ENCODE data around the gene ANTKMT.
"Not testable (repeated sequence)": the region's sequence is repeated elsewhere in the genome, so short reads cannot be mapped to it uniquely, and the experiment has no call there.

DNA sequence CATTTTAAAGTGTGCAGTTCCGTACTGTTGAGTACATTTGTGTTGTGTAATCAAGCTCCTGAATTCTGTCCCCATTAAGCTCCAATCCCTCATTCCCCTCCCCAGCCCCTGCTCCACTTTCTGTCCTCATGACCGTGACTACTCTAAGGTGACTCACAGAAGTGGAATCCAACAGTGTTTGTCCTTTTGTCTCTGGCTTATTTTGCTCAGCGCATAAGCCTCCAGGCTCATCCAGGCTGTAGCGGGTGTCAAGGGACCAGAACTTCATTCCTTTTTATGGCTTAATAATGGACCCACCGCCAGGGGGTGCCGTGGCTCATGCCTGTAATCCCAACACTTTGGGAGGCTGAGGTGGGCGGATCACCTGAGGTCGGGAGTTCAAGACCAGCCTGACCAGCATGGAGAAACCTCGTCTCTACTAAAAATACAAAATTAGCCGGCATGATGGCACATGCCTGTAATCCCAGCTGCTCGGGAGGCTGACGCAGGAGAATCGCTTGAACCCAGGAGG, 8.2 kb upstream of the ANTKMT start:
- TF ChIP-seq CTCF (IDR thresholded peaks at IDR 0.05) (peak; percentile 89), POLR2AphosphoS5 (IDR thresholded peaks at IDR 0.05; ENCODE audit: low read depth, low read length) (peak; percentile 57; the same call in 1 of the 2 replicates)
- TF ChIP-seq SIN3A (IDR thresholded peaks at IDR 0.05; ENCODE audit: borderline replicate concordance, insufficient read depth, low read depth, low read length); TCF7L2 (IDR thresholded peaks at IDR 0.05; ENCODE audit: low read depth, low read length): not testable (repeated sequence)

Measured in Panc1 (cell line).